ENCODE results near the gene FBXO24.

The FBXO24 gene

DNA sequence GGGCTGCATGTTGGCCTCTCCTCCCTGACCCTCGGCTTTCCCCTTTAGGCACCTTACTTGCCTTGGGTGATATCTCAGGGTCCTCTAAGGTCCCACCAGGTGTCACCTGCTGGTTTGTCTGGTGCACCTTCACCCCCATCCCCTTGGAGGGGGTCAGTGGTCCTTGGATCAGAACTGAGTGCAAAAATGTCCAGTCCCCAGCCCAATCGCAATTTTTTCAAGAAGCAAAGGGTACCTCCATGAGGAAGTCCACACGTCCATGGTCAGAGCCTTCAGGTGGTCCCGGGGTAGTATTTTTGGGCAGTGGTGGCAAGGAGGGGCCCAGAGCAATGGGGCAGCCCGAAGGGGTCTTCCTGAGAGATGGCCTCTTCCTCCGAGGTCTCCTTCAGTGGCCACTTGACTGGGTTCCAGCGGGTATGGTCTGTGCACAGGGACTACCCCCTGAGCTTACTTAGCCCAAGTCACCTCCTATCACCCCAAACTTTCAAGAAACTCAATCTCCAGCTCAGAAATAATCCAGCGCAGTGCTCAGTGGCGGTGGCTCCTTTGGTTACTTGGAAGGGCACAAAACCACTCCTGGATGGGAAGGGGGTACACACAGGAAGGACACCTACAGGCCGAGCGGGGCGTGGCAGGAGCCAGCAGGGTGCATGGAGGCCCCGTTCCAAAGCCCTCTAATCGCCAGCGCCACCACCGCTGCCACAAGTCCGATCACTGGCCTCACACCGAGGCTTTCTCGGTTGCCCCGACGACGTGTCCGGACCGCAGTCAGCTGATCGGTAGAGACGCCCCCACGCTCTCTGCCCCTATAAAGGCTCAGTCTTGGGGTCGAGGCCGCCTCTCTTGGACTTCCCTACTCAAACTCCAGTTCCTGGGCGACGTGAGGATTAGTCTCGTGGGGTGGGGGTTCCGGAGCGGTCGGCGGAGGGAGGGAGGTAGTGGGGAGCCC lies 17.0 kb upstream of the FBXO24 start:
- Histone ChIP-seq H2BK12ac (ENCODE audit: low read length in 2 of 2) (peak overlapping the region in 1 of 2 experiments; percentile 68), H3K18ac (ENCODE audit: low read depth in 1 of 2, low read length in 2 of 2) (peak overlapping the region; percentile 73 to 93), H2AK5ac (ENCODE audit: low read length, severe bottlenecking) (no peak overlapping the region), H3K36me3 (ENCODE audit: control insufficient read depth in 1 of 2, insufficient read depth in 2 of 2, low read depth in 1 of 2, low read length in 2 of 2) (peaks cover 0 to 25% of the 10 kb centered on the region in 2 experiments), H3K4me2 (ENCODE audit: low read length, poor library complexity, severe bottlenecking) (peak overlapping the region; percentile 82), H3K9me3 (ENCODE audit: control insufficient read depth, low read length) (no peaks in the 10 kb centered on the region), H3K9ac (ENCODE audit: low read length) (peak overlapping the region; percentile 36), H2BK120ac (ENCODE audit: low read depth, low read length) (no peak overlapping the region), H2BK15ac (ENCODE audit: low read depth, poor library complexity, severe bottlenecking) (peak overlapping the region; percentile 85), H3K23ac (ENCODE audit: low read length in 2 of 2) (no peak overlapping the region), H3K27ac (ENCODE audit: low read length, poor library complexity, severe bottlenecking) (no peak overlapping the region), H2AFZ (ENCODE audit: low read depth, low read length) (peak overlapping the region; percentile 54), H3K4me1 (ENCODE audit: control insufficient read depth, insufficient read depth, low read depth, low read length) (peaks cover 43% of the 10 kb centered on the region), H3K4ac (ENCODE audit: low read depth in 1 of 2, low read length in 2 of 2) (peak overlapping the region in 1 of 2 experiments; percentile 84), H3K14ac (ENCODE audit: low read length in 2 of 2) (no peak overlapping the region), H3K27me3 (ENCODE audit: control insufficient read depth in 1 of 2, insufficient read depth in 1 of 2, low read length in 2 of 2) (peaks cover 7 to 17% of the 10 kb centered on the region in 2 experiments), H3K79me1 (replicated peaks; ENCODE audit: low read length, poor library complexity, severe bottlenecking) (peaks cover 2% of the 10 kb centered on the region), H3K4me3 (ENCODE audit: insufficient read depth in 1 of 2, low read depth in 1 of 2, low read length in 2 of 2) (peak overlapping the region; percentile 24 to 60), H4K8ac (ENCODE audit: low read length) (peak overlapping the region; percentile 88), H2BK5ac (ENCODE audit: low read depth, low read length, poor library complexity, severe bottlenecking) (no peak overlapping the region), H4K91ac (ENCODE audit: low read length) (peak overlapping the region; percentile 80)
- WGBS: 25% methylated on average over 36 of the region's 36 CpGs
- DNase-seq: peak; percentile 71

DNA sequence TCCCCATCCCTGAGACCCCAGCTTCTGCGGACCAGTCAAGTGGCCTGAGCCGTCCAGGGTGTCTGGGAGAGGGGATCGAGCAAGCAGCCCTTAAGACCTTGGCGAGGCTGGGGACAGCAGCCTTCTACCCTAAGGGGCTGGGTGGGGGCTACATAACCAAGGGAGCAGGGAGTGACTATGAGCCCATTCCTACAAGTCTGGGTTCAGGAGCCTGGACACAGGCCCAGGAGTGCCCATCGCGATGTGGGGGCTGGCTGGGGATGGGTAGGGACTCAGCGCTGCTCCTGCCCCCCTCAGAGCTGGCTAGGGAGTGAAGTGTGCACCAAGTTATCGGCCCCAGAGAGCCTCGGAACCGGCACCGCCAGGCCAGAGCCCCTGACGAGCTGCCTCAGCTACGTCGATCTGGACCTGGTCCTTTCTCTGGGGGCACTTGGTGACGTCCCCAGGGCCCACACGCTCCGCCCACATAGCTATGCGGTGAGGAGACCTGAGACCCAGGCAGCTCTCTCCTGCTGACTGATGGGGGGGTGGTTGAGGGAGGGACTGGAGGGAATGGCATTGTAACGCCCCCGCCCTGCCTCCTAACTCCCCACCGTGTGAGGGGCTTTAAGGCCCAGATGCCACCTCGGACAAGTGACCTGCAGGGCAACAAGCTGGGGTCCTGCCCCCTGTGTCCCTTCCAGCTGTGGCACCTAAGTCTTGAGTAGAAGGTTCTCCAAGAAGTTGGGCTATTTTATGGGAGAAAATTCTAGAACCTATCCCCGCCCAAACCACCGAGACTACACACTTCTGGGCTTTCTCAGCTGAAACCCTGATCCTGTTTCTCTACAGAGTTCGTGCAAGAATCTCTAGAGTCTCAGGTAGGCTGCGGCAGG lies 14.9 kb upstream of the FBXO24 start:
- Histone ChIP-seq H3K27me3 (ENCODE audit: control insufficient read depth in 1 of 2, insufficient read depth in 1 of 2, low read length in 2 of 2) (peaks cover 7 to 17% of the 10 kb centered on the region in 2 experiments), H2BK5ac (ENCODE audit: low read depth, low read length, poor library complexity, severe bottlenecking) (no peak overlapping the region), H3K4me2 (ENCODE audit: low read length, poor library complexity, severe bottlenecking) (no peak overlapping the region), H3K9ac (ENCODE audit: low read length) (no peak overlapping the region), H3K23ac (ENCODE audit: low read length in 2 of 2) (no peak overlapping the region), H2BK15ac (ENCODE audit: low read depth, poor library complexity, severe bottlenecking) (peak overlapping the region; percentile 4), H4K8ac (ENCODE audit: low read length) (no peak overlapping the region), H3K27ac (ENCODE audit: low read length, poor library complexity, severe bottlenecking) (no peak overlapping the region), H3K14ac (ENCODE audit: low read length in 2 of 2) (no peak overlapping the region), H3K18ac (ENCODE audit: low read depth in 1 of 2, low read length in 2 of 2) (no peak overlapping the region), H3K79me1 (replicated peaks; ENCODE audit: low read length, poor library complexity, severe bottlenecking) (peaks cover 7% of the 10 kb centered on the region), H3K4ac (ENCODE audit: low read depth in 1 of 2, low read length in 2 of 2) (no peak overlapping the region), H2BK120ac (ENCODE audit: low read depth, low read length) (peak overlapping the region; percentile 2), H2BK12ac (ENCODE audit: low read length in 2 of 2) (no peak overlapping the region), H3K4me3 (ENCODE audit: insufficient read depth in 1 of 2, low read depth in 1 of 2, low read length in 2 of 2) (no peak overlapping the region), H2AFZ (ENCODE audit: low read depth, low read length) (no peak overlapping the region), H3K4me1 (ENCODE audit: control insufficient read depth, insufficient read depth, low read depth, low read length) (peaks cover 48% of the 10 kb centered on the region), H3K9me3 (ENCODE audit: control insufficient read depth, low read length) (no peaks in the 10 kb centered on the region), H4K91ac (ENCODE audit: low read length) (peak overlapping the region; percentile 44), H3K36me3 (ENCODE audit: control insufficient read depth in 1 of 2, insufficient read depth in 2 of 2, low read depth in 1 of 2, low read length in 2 of 2) (peaks cover 11 to 39% of the 10 kb centered on the region in 2 experiments), H2AK5ac (ENCODE audit: low read length, severe bottlenecking) (no peak overlapping the region)
- DNase-seq: peak; percentile 46
- WGBS: 64% methylated on average over 26 of the region's 26 CpGs

DNA sequence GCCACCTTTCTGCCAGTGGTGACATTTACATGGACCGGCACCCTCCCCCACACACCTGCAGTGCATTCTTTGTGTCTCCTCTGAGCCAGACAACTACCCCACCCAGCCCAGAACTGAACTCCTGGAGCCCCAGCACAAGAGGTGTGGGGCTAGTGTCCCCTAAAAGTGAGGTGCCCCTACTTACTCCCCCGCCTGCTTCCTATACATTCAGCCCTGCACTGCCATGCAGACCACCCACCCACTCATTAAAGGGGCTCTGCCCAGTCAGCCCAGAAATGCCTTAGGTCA lies 14.4 kb upstream of the FBXO24 start:
- Histone ChIP-seq H3K36me3 (ENCODE audit: control insufficient read depth in 1 of 2, insufficient read depth in 2 of 2, low read depth in 1 of 2, low read length in 2 of 2) (peaks cover 17 to 45% of the 10 kb centered on the region in 2 experiments), H3K4me3 (ENCODE audit: insufficient read depth in 1 of 2, low read depth in 1 of 2, low read length in 2 of 2) (no peak overlapping the region), H3K18ac (ENCODE audit: low read depth in 1 of 2, low read length in 2 of 2) (no peak overlapping the region), H3K27ac (ENCODE audit: low read length, poor library complexity, severe bottlenecking) (no peak overlapping the region), H2BK120ac (ENCODE audit: low read depth, low read length) (peak overlapping the region; percentile 2), H2AK5ac (ENCODE audit: low read length, severe bottlenecking) (no peak overlapping the region), H3K4me1 (ENCODE audit: control insufficient read depth, insufficient read depth, low read depth, low read length) (peaks cover 48% of the 10 kb centered on the region), H2BK15ac (ENCODE audit: low read depth, poor library complexity, severe bottlenecking) (no peak overlapping the region), H3K9ac (ENCODE audit: low read length) (no peak overlapping the region), H3K9me3 (ENCODE audit: control insufficient read depth, low read length) (no peaks in the 10 kb centered on the region), H3K14ac (ENCODE audit: low read length in 2 of 2) (no peak overlapping the region), H2BK5ac (ENCODE audit: low read depth, low read length, poor library complexity, severe bottlenecking) (no peak overlapping the region), H3K4me2 (ENCODE audit: low read length, poor library complexity, severe bottlenecking) (no peak overlapping the region), H2BK12ac (ENCODE audit: low read length in 2 of 2) (no peak overlapping the region), H4K8ac (ENCODE audit: low read length) (no peak overlapping the region), H3K23ac (ENCODE audit: low read length in 2 of 2) (no peak overlapping the region), H3K27me3 (ENCODE audit: control insufficient read depth in 1 of 2, insufficient read depth in 1 of 2, low read length in 2 of 2) (peaks cover 7 to 17% of the 10 kb centered on the region in 2 experiments), H4K91ac (ENCODE audit: low read length) (no peak overlapping the region), H3K79me1 (replicated peaks; ENCODE audit: low read length, poor library complexity, severe bottlenecking) (peaks cover 9% of the 10 kb centered on the region), H2AFZ (ENCODE audit: low read depth, low read length) (no peak overlapping the region), H3K4ac (ENCODE audit: low read depth in 1 of 2, low read length in 2 of 2) (no peak overlapping the region)
- 97% methylated on average over 2 of the region's 2 CpGs for WGBS
- no peak for DNase-seq
